Measurements from ENCODE around the gene SPATA33.
"Not testable (repeated sequence)": the region's sequence is repeated elsewhere in the genome, so short reads cannot be mapped to it uniquely, and the experiment has no call there.

The SPATA33 gene

DNA sequence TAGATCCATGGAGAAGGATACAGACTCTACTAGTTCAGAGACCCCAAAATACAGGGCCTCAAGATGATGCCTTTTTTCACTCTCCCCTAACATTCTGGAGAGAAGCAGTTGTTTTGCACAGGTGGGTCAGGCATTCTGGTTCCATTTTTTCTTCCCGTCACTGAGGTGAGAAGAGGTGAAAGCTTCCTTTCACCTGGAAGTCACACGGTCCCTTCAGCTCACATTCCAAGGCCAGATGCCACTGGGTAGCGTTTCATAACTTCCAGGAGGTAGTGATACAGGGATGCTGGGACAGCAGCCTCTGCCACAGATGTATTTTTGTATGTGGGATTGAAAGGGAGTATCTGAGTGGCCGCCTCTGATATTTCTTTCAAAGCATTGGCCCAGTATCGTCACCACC lies 30.8 kb downstream of the SPATA33 start:
- Mint-ChIP-seq H3K36me3 (ENCODE audit: low read depth) (peaks cover 47% of the 10 kb centered on the region), H3K27me3 (ENCODE audit: low read depth) (no peaks in the 10 kb centered on the region), H3K4me3 (peak overlapping the region; percentile 85 to 91 (median 91)), H3K9me3 (peaks cover 9% of the 10 kb centered on the region), H3K4me1 (peaks cover 7% of the 10 kb centered on the region), H3K27ac (peak overlapping the region in 2 of 3 experiments; percentile 46 to 57)
- TF ChIP-seq, protein P1, sequence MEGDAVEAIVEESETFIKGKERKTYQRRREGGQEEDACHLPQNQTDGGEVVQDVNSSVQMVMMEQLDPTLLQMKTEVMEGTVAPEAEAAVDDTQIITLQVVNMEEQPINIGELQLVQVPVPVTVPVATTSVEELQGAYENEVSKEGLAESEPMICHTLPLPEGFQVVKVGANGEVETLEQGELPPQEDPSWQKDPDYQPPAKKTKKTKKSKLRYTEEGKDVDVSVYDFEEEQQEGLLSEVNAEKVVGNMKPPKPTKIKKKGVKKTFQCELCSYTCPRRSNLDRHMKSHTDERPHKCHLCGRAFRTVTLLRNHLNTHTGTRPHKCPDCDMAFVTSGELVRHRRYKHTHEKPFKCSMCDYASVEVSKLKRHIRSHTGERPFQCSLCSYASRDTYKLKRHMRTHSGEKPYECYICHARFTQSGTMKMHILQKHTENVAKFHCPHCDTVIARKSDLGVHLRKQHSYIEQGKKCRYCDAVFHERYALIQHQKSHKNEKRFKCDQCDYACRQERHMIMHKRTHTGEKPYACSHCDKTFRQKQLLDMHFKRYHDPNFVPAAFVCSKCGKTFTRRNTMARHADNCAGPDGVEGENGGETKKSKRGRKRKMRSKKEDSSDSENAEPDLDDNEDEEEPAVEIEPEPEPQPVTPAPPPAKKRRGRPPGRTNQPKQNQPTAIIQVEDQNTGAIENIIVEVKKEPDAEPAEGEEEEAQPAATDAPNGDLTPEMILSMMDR (IDR thresholded peaks at IDR 0.05; ENCODE audit: unreplicated experiment in 3 of 3) = no peak

DNA sequence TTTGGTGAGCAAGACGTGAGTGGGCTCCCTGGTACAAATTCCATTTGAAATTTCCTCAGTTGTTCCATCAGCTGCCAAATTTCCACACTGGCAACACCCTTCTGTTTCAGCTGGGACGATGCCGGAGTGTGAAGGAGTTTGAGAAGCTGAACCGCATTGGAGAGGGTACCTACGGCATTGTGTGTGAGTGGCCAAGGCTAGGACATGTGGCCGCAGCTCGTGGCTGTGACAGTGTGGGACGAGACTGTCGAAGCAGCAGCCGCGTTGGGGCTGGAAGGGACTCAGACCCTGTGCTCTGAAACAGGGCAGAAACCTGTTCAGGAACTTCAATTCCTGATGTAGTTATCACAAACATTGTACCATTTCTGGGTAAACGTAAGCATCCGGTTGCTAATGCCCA lies 31.5 kb downstream of the SPATA33 start:
- H3K9me3 Mint-ChIP-seq = peaks cover 9% of the 10 kb centered on the region
- no peak overlapping the region for H3K4me3 Mint-ChIP-seq
- TF ChIP-seq, protein P1 (IDR thresholded peaks at IDR 0.05; ENCODE audit: unreplicated experiment in 3 of 3) = no peak
- H3K27ac Mint-ChIP-seq = no peak overlapping the region
- H3K36me3 Mint-ChIP-seq (ENCODE audit: low read depth) = peaks cover 44% of the 10 kb centered on the region
- H3K27me3 Mint-ChIP-seq (ENCODE audit: low read depth) = no peaks in the 10 kb centered on the region
- peaks cover 7% of the 10 kb centered on the region for H3K4me1 Mint-ChIP-seq

DNA sequence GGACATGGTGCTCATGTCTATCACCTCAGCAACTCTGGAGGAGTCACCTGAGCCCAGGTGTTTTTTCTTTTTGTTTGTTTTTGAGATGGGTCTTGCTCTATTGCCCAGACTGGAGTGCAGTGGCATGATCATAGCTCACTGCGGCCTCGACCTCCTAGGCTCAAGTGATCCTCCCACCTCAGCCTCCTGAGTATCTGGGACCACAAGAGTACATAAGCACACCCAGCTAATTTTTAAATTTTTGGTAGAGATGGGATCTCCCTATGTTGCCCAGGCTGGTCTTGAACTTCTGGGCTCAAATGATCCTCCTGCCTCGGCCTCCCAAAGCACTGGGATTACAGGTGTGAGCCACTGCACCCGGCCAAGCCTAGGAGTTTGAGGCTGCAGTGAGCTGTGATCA lies 32.0 kb downstream of the SPATA33 start:
- H3K27ac Mint-ChIP-seq; H3K4me3 Mint-ChIP-seq; H3K4me1 Mint-ChIP-seq; H3K27me3 Mint-ChIP-seq (ENCODE audit: low read depth); H3K9me3 Mint-ChIP-seq: not testable (repeated sequence)
- peaks cover 39% of the 10 kb centered on the region for H3K36me3 Mint-ChIP-seq (ENCODE audit: low read depth)

DNA sequence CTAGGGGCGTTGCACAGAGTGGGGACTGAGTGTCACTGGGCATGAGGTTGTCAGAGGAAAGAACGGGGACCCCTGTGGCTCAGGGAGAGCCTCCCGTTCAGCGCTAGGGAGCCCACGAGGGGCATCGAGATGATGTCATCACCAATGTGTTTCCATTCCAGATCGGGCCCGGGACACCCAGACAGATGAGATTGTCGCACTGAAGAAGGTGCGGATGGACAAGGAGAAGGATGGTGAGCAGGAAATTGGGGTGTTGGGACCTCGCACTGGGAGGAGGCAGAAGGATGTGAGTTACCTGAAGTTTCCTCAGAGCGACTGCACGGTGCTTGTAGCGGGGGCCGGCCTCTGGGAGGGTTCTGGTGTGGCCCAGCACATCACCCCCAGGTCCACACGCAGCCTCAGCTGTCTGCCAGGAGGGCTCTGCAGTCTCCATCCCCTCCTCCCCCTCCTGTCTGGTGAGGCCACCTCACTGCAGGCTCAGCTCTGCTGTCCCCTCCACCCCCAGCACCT lies 32.8 kb downstream of the SPATA33 start:
- Mint-ChIP-seq H3K36me3 (ENCODE audit: low read depth) (peaks cover 32% of the 10 kb centered on the region), H3K4me3 (no peak overlapping the region), H3K27me3 (ENCODE audit: low read depth) (no peaks in the 10 kb centered on the region), H3K27ac (no peak overlapping the region), H3K9me3 (peaks cover 3% of the 10 kb centered on the region), H3K4me1 (peaks cover 7% of the 10 kb centered on the region)
- TF ChIP-seq, protein P1 (IDR thresholded peaks at IDR 0.05; ENCODE audit: unreplicated experiment in 3 of 3) = no peak

DNA sequence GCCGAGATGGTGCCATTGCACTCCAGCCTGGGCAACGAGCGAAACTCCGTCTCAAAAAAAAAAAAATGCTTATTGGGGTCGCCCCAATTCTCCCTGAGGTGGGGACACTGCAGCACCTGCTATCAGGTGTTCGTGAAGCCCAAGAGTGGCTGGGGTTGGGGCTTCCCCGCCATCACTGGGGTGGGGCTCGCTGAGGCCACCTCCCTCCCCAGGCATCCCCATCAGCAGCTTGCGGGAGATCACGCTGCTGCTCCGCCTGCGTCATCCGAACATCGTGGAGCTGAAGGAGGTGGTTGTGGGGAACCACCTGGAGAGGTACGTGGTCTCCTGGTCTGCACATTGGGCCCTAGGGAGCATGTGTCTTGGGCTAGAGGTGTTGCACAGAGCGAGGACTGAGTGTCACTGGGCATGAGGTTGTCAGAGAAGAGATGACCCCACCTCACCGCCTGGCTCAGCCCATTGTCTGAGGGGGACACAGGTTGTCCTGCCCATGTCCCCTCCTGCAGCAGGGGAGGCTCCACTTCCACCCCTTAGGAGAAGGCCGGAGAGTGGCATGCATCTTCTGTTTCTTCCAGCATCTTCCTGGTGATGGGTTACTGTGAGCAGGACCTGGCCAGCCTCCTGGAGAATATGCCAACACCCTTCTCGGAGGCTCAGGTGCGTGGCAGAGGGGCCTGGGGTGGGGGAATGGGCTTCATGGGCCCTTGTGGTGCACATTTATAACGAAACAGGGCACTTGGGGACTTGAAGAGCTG lies 33.8 kb downstream of the SPATA33 start:
- H3K27ac Mint-ChIP-seq = no peak overlapping the region
- peaks cover 24% of the 10 kb centered on the region for H3K36me3 Mint-ChIP-seq (ENCODE audit: low read depth)
- peaks cover 7% of the 10 kb centered on the region for H3K4me1 Mint-ChIP-seq
- peaks cover 1% of the 10 kb centered on the region for H3K9me3 Mint-ChIP-seq
- no peaks in the 10 kb centered on the region for H3K27me3 Mint-ChIP-seq (ENCODE audit: low read depth)
- no peak overlapping the region for H3K4me3 Mint-ChIP-seq
- TF ChIP-seq, protein P1 (IDR thresholded peaks at IDR 0.05; ENCODE audit: unreplicated experiment in 3 of 3) = no peak

DNA sequence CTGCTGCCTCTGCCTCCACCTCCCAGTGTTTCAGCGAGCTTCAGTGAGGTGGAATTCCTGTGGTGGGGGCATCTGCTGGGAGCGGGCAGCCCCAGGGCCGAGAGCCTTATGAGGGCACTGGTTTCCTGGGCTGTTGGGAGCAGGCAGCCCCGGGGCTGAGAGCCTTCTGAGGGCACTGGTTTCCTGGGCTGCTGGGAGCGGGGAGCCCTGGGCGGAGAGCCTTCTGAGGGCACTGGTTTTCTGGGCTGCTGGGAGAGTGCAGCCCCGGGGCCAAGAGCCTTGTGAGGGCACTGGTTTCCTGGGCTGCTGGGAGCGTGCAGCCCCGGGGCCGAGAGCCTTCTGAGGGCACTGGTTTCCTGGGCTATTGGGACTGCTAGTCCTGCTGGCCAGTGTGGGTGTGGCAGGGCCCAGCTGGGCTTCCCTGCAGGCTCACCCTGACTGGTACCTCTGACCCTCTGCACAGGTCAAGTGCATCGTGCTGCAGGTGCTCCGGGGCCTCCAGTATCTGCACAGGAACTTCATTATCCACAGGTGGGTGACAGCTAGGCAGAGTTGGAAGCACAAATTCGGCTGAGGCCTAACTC lies 34.4 kb downstream of the SPATA33 start:
- TF ChIP-seq, protein P1 (IDR thresholded peaks at IDR 0.05; ENCODE audit: unreplicated experiment in 3 of 3) = no peak
- Mint-ChIP-seq H3K36me3 (ENCODE audit: low read depth) (peaks cover 23% of the 10 kb centered on the region), H3K27me3 (ENCODE audit: low read depth) (no peaks in the 10 kb centered on the region), H3K4me1 (peaks cover 7% of the 10 kb centered on the region), H3K9me3 (no peaks in the 10 kb centered on the region), H3K27ac (no peak overlapping the region), H3K4me3 (no peak overlapping the region)

Data from nephron (organoid).